GM12865 (cell line): Measurements from ENCODE around the gene NFKBIZ.

Source experiments
- DNase-seq: peaks from one replicate; pipeline ENCODE4 v3.0.0; 2010; ENCODE audit warnings: low read depth
- H3K4me3 ChIP-seq: 2 replicates; pipeline ENCODE4 v1.5.1; 2011; ENCODE audit warnings: mild to moderate bottlenecking, low read depth, low read length, control low read depth
- TF ChIP-seq, protein P1 (sequence below): IDR thresholded peaks from 2 replicates; pipeline ENCODE4 v1.5.1; 2011; ENCODE audit warnings: low read length, control low read depth, low read depth, inconsistent platforms; ENCODE audit not compliant: insufficient read depth; ENCODE audit errors: missing control alignments

Gene NFKBIZ

GRCh38 chr3:101854608-101855304, 5.4 kb downstream of the NFKBIZ start:
- DNase-seq = no peak
- H3K4me3 ChIP-seq = no peak overlapping the region
- TF ChIP-seq, protein P1, sequence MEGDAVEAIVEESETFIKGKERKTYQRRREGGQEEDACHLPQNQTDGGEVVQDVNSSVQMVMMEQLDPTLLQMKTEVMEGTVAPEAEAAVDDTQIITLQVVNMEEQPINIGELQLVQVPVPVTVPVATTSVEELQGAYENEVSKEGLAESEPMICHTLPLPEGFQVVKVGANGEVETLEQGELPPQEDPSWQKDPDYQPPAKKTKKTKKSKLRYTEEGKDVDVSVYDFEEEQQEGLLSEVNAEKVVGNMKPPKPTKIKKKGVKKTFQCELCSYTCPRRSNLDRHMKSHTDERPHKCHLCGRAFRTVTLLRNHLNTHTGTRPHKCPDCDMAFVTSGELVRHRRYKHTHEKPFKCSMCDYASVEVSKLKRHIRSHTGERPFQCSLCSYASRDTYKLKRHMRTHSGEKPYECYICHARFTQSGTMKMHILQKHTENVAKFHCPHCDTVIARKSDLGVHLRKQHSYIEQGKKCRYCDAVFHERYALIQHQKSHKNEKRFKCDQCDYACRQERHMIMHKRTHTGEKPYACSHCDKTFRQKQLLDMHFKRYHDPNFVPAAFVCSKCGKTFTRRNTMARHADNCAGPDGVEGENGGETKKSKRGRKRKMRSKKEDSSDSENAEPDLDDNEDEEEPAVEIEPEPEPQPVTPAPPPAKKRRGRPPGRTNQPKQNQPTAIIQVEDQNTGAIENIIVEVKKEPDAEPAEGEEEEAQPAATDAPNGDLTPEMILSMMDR = no peak

- DNase-seq = no peak
- no peak overlapping the region for H3K4me3 ChIP-seq
- TF ChIP-seq, protein P1 = no peak
Observed at GRCh38 chr3:101857301-101857741, 8.0 kb downstream of the NFKBIZ start.

DNA sequence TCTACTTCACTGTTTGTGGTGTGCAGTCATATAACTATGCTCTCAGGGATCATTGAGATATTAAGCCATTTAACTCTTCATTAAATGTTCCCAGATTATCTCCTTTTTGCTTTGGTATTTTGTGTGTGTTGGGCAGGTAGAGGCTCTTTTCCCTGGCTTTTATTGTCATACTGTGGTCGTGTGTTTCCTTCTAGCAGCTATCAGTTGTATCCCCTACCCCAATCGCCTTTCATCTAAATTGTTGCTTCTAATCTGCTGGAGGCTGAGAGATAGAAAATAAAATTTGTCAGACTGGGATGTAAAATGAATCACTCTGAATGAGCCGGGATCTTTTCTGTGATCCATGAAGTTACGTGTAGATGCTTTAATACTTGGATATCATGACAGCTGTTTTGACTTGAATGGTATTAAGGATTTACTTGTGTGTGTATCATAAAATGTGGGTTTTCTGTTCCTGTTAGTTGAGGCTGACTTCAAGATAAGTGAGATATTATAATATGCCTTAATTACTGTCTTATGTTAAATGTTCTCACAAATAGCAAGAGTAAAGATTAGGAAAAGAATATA, 9.2 kb downstream of the NFKBIZ start:
- TF ChIP-seq, protein P1 = no peak
- no peak for DNase-seq

DNA sequence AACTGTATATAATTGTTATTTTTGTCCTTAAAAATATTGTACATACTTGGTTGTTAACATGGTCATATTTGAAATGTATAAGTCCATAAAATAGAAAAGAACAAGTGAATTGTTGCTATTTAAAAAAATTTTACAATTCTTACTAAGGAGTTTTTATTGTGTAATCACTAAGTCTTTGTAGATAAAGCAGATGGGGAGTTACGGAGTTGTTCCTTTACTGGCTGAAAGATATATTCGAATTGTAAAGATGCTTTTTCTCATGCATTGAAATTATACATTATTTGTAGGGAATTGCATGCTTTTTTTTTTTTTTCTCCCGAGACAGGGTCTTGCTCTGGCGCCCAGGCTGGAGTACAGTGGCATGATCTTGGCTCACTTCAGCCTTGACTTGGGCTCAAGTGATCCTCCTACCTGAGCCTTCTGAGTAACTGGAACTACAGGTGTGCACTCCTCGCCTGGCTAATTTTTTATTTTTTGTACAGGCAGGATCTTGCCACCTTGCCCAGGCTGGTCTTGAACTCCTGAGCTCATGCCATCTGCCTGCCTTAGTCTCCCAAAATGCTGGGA, 10.7 kb downstream of the NFKBIZ start:
- no peak overlapping the region for H3K4me3 ChIP-seq
- TF ChIP-seq, protein P1 = no peak
- DNase-seq = no peak

More for the DNA sequence above, 9.2 kb downstream of the NFKBIZ start:
- no peak overlapping the region for H3K4me3 ChIP-seq

GRCh38 chr3:101861212-101861788, 12.0 kb downstream of the NFKBIZ start:
- no peak for DNase-seq
- no peak overlapping the region for H3K4me3 ChIP-seq
- TF ChIP-seq, protein P1 = no peak

GRCh38 chr3:101861789-101862415, 12.6 kb downstream of the NFKBIZ start:
- TF ChIP-seq, protein P1 = no peak
- DNase-seq = no peak
- no peak overlapping the region for H3K4me3 ChIP-seq
